CD4-positive, alpha-beta T cell treated with Interferon gamma for 1 hour (primary cell): Measurements from ENCODE around the gene PTRHD1.

ENCODE experiments used
- DNase-seq: peaks from one replicate; pipeline ENCODE4 v3.0.0-alpha.2; 2020

Gene PTRHD1

GRCh38 chr2:24828238-24828996 is 35.2 kb upstream of the PTRHD1 start:
- no peak for DNase-seq

- DNase-seq = peak; percentile 70
Measured at GRCh38 chr2:24827321-24828237, 34.4 kb upstream of the PTRHD1 start.

GRCh38 chr2:24826773-24827145 is 33.6 kb upstream of the PTRHD1 start:
- DNase-seq = no peak

GRCh38 chr2:24825883-24826772 is 32.9 kb upstream of the PTRHD1 start:
- no peak for DNase-seq

- no peak for DNase-seq
Measured at GRCh38 chr2:24824966-24825882, 32.0 kb upstream of the PTRHD1 start.

GRCh38 chr2:24824071-24824588 is 30.9 kb upstream of the PTRHD1 start:
- DNase-seq = no peak

- no peak for DNase-seq
Measured at GRCh38 chr2:24822049-24822706, 29.0 kb upstream of the PTRHD1 start.

- no peak for DNase-seq
Measured at GRCh38 chr2:24821433-24821891, 28.3 kb upstream of the PTRHD1 start.

- DNase-seq = no peak
Measured at GRCh38 chr2:24820598-24821432, 27.6 kb upstream of the PTRHD1 start.

- DNase-seq = no peak
Measured at GRCh38 chr2:24820175-24820513, 27.0 kb upstream of the PTRHD1 start.

- no peak for DNase-seq
Measured at GRCh38 chr2:24819442-24820174, 26.4 kb upstream of the PTRHD1 start.

- DNase-seq = no peak
Measured at GRCh38 chr2:24818721-24819167, 25.6 kb upstream of the PTRHD1 start.

- DNase-seq = no peak
Measured at GRCh38 chr2:24816884-24817283, 23.7 kb upstream of the PTRHD1 start.

GRCh38 chr2:24816404-24816803 is 23.2 kb upstream of the PTRHD1 start:
- no peak for DNase-seq

GRCh38 chr2:24815171-24815570 is 22.0 kb upstream of the PTRHD1 start:
- no peak for DNase-seq

GRCh38 chr2:24814516-24814915 is 21.3 kb upstream of the PTRHD1 start:
- DNase-seq = no peak

- DNase-seq = no peak
Measured at GRCh38 chr2:24813691-24814137, 20.5 kb upstream of the PTRHD1 start.

GRCh38 chr2:24809316-24810007 is 16.3 kb upstream of the PTRHD1 start:
- DNase-seq = no peak

GRCh38 chr2:24806661-24807036 is 13.5 kb upstream of the PTRHD1 start:
- no peak for DNase-seq
